GM19099 (cell line): ENCODE results near the gene SLC66A2.
A peak's percentile ranks its signal among the peaks of the same experiment; 100 is the strongest.

Experiments used
- POLR2A ChIP-seq: IDR thresholded peaks from 3 replicates; pipeline ENCODE4 v1.6.1; 2011; ENCODE audit warnings: low read depth; ENCODE audit not compliant: insufficient read length; ENCODE audit errors: extremely low read depth

The SLC66A2 gene

GRCh38 chr18:79975043-79975442 is 23.6 kb upstream of the SLC66A2 start:
- TF ChIP-seq POLR2A: no peak

- no peak for TF ChIP-seq POLR2A
Observed at GRCh38 chr18:79974025-79974654, 22.7 kb upstream of the SLC66A2 start.

GRCh38 chr18:79973517-79973916 is 22.1 kb upstream of the SLC66A2 start:
- no peak for TF ChIP-seq POLR2A

- no peak for TF ChIP-seq POLR2A
Observed at GRCh38 chr18:79972720-79973119, 21.3 kb upstream of the SLC66A2 start.

GRCh38 chr18:79971986-79972385 is 20.5 kb upstream of the SLC66A2 start:
- no peak for TF ChIP-seq POLR2A

GRCh38 chr18:79971211-79971952 is 19.9 kb upstream of the SLC66A2 start:
- TF ChIP-seq POLR2A: no peak

- no peak for TF ChIP-seq POLR2A
Observed at GRCh38 chr18:79970419-79971133, 19.1 kb upstream of the SLC66A2 start.

GRCh38 chr18:79965119-79965902 is 13.9 kb upstream of the SLC66A2 start:
- no peak for TF ChIP-seq POLR2A

- TF ChIP-seq POLR2A: peak; percentile 36
Observed at GRCh38 chr18:79964330-79965118, 13.1 kb upstream of the SLC66A2 start, which contains the start of gene HSBP1L1. Gene HSBP1L1 (plus strand): TSS chr18:79964643. CDS start chr18:79964736, 93 bp downstream.

- TF ChIP-seq POLR2A: no peak
Observed at GRCh38 chr18:79963658-79964329, 12.3 kb upstream of the SLC66A2 start.

- TF ChIP-seq POLR2A: no peak
Observed at GRCh38 chr18:79962835-79963657, 11.6 kb upstream of the SLC66A2 start.

GRCh38 chr18:79962311-79962710 is 10.9 kb upstream of the SLC66A2 start:
- TF ChIP-seq POLR2A: no peak
